Fibroblast of pulmonary artery (primary cell): ENCODE data around the gene CARD11.

Experiments
- DNase-seq: peaks from one replicate; pipeline ENCODE4 v3.0.0-alpha.2; 2010; ENCODE audit warnings: low read depth
- H3K4me3 ChIP-seq: replicated peaks from 2 replicates; pipeline ENCODE4 v1.5.1; 2011; ENCODE audit warnings: low read depth, mild to moderate bottlenecking, control low read depth, low read length, moderate library complexity
- TF ChIP-seq, protein P1 (sequence below): IDR thresholded peaks from 2 replicates; pipeline ENCODE4 v1.5.1; 2011; ENCODE audit warnings: mild to moderate bottlenecking, control low read depth, low read length, inconsistent platforms; ENCODE audit errors: missing control alignments

CARD11 gene

DNA sequence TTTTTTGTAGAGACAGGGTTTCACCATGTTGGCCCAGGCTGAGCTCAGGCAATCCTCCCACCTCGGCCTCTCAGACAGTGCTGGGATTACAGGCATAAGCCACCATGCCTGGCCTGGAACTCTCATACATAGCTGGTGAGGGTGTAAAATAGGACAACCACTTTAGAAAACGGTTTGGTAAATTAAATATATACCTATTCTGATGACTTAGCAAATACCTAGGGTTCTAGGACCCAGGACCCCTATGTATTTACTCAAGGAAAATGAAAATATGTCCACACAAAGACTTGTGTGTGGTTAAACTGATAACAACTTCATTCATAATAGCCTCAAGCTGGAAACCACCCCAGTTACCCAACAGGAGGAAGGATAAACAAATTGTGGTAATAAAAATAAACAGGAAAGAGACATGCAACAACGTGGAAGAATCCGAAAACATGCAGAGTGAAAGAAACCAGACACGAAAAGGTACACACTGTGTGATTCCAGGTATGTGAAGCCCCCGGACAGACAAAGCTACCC lies 52.7 kb downstream of the CARD11 start:
- TF ChIP-seq, protein P1, sequence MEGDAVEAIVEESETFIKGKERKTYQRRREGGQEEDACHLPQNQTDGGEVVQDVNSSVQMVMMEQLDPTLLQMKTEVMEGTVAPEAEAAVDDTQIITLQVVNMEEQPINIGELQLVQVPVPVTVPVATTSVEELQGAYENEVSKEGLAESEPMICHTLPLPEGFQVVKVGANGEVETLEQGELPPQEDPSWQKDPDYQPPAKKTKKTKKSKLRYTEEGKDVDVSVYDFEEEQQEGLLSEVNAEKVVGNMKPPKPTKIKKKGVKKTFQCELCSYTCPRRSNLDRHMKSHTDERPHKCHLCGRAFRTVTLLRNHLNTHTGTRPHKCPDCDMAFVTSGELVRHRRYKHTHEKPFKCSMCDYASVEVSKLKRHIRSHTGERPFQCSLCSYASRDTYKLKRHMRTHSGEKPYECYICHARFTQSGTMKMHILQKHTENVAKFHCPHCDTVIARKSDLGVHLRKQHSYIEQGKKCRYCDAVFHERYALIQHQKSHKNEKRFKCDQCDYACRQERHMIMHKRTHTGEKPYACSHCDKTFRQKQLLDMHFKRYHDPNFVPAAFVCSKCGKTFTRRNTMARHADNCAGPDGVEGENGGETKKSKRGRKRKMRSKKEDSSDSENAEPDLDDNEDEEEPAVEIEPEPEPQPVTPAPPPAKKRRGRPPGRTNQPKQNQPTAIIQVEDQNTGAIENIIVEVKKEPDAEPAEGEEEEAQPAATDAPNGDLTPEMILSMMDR = no peak
- H3K4me3 ChIP-seq = no peak overlapping the region
- no peak for DNase-seq

DNA sequence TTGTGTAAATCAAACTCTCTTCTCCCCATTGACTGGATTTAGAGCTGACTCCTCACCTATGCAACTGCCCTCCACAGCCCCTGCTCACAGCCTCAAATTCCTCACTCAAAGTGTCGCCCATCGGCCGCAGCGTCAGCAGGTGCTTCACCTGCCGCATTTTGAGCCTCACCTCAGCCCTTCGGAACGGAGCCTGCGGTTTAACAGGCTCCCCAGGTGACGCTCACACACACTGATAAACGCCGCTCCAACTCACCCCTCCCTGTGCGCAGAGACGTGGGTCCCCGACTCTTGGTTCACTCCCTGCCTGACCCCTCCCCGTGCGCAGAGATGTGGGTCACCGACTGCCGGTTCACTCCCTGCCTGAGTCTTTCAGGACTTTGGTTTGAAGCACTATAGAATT lies 57.1 kb downstream of the CARD11 start:
- DNase-seq = no peak
- no peak overlapping the region for H3K4me3 ChIP-seq
- TF ChIP-seq, protein P1 = no peak

DNA sequence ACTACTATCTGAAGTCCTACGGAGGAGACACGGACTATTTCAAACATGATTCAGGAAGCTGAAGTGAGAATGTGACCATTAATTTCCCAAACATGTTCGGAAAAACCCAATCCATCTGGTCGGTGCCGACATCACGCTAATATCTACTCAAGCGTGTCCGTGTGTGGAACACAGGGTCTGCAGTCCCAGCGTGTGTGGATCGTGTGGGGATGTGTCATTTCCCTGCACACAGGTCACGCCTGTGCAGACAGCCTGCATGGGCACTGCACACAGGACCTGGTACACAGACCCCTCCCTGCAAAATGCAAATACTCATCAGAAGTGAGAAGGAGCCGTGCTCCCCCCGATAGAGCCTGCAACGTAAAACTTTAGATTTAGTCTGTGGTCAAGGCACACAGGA lies 57.8 kb downstream of the CARD11 start:
- DNase-seq = no peak
- TF ChIP-seq, protein P1 = no peak
- H3K4me3 ChIP-seq = no peak overlapping the region

DNA sequence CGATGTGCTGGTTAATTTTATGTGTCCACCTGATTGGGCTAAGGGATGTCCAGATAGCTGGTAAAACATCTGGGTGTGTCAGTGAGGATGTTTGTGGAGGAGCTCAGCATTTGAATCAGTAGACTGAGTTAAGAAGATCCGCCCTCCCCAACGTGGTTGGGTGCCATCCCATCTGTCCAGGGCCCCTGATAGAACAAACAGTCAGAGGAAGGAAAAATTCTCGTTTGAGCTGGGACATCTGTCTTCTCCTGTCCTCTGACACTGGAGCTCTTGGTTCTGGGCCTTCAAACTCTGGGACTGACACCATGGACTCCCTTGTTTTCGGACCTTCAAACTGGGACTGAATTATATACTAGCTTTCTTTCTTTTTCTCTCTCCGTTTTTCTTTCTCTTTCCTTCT lies 59.6 kb downstream of the CARD11 start:
- TF ChIP-seq, protein P1 = no peak
- no peak for DNase-seq

DNA sequence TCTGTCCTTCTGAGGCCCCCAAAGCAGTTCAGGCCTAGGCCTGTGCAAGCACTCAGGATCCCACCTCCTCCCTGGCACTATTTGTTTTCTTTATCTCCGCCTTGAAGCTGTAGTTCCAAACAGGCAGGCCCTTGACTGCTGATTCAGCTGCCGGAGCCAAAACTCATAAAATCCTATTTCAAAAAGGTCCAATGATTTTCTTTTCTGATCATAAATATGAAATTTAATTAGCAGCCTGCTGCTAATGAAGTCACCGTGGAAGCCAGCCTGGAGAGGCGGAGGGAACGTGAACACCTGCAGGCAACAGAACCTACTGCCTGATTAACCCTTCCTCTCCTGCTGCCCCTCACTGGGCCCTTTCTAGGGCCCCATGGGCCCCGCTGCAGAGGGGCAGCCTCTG lies 60.1 kb downstream of the CARD11 start:
- no peak for DNase-seq
- H3K4me3 ChIP-seq = no peak overlapping the region
- TF ChIP-seq, protein P1 = no peak

More for the DNA sequence above, 59.6 kb downstream of the CARD11 start:
- no peak overlapping the region for H3K4me3 ChIP-seq

DNA sequence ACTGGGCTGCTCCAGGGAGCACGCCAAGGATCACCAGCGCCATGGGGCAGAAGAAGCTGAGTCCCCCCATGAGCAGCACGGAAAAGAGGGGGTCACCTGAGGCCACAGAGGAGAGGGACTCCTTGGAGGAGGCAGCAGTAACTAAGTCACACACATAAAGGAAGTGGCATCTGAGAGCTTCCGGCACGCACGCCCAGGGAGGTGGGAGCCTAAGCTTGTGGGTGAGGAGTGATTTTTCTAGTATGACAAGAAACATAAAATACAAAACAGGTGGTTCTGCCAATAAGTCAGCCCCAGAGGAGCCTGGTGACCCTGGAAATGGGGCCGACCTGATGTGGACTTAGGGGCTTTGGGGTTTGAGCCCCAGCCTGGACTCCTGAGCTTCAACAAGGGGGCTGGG lies 60.8 kb downstream of the CARD11 start:
- TF ChIP-seq, protein P1 = no peak
- H3K4me3 ChIP-seq = no peak overlapping the region
- DNase-seq = no peak

DNA sequence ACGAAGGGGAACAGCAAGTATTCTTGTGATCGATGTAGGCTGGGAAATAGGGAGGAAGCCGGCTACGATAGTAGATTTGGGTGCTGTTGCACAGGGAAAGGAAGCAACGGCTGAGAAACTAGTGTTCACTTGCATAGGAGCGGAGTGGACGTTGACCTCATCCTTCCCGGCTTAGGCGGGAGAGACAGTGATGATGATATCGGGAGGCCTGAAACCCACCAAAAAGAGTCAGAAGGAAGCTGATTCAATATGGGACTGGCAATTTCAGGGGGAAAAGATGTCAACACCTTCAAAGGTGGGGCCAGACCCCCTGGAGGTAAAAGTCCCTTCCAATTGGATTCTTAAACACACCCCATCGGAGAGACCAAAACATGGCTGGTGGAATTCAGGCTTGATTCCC lies 61.3 kb downstream of the CARD11 start:
- TF ChIP-seq, protein P1 = no peak
- H3K4me3 ChIP-seq = no peak overlapping the region
- no peak for DNase-seq
